ENCODE measurements around the gene HSD17B11.
A peak's percentile ranks its signal among the peaks of the same experiment; 100 is the strongest.
"Not testable (repeated sequence)": the region's sequence is repeated elsewhere in the genome, so short reads cannot be mapped to it uniquely, and the experiment has no call there.

HSD17B11 gene

DNA sequence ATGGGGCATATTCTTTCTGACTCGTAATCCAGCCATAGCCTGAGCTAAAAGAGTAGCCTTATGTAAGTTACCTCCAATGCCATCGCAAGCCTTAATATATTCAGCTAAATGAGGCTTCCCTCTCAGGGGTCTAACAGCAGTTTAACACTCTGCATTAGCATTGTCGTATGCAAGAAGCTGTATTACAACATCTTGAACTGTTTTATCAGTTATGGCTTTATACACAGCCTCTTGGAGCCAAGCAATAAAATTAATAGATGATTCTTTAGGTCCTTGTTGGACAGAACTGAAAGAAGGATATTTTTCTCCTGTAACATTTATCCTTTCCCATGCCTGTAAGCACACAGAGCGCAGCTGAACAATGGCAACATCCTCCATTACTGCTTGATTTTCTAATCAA lies 15.9 kb upstream of the HSD17B11 start:
- not testable (repeated sequence) for DNase-seq (ENCODE audit: extremely low spot score, insufficient read length, low read depth); FAIRE-seq

- no peak for DNase-seq (ENCODE audit: extremely low spot score, insufficient read length, low read depth)
- no peak for FAIRE-seq
Observed at GRCh38 chr4:87406462-87406861, 15.5 kb upstream of the HSD17B11 start.

GRCh38 chr4:87405211-87405820 lies 14.3 kb upstream of the HSD17B11 start:
- DNase-seq (ENCODE audit: extremely low spot score, insufficient read length, low read depth) (no peak), FAIRE-seq (no peak)

DNA sequence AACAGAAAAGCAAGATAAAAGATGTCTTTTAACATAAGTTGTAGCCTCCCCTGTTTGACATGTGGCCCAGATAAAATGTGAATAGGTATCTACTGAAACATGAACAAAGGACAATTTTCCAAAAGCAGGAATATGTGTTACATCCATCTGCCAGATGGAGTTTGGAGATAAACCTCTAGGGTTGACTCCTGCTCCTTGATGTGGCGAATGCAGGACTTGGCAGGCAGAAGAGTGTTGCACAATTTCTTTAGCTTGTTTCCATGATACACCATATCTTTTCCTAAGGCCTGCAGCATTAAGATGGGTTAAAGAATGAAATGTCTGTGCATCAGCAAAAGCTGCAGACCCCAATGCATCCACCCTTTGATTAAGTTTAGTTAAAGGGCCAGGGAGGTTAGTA lies 12.7 kb upstream of the HSD17B11 start:
- not testable (repeated sequence) for FAIRE-seq; DNase-seq (ENCODE audit: extremely low spot score, insufficient read length, low read depth)

GRCh38 chr4:87399954-87400353 lies 9.0 kb upstream of the HSD17B11 start:
- FAIRE-seq: no peak

GRCh38 chr4:87399148-87399547 lies 8.2 kb upstream of the HSD17B11 start:
- FAIRE-seq (no peak), DNase-seq (ENCODE audit: extremely low spot score, insufficient read length, low read depth) (no peak)

More at GRCh38 chr4:87399954-87400353, 9.0 kb upstream of the HSD17B11 start:
- no peak for DNase-seq (ENCODE audit: extremely low spot score, insufficient read length, low read depth)

DNA sequence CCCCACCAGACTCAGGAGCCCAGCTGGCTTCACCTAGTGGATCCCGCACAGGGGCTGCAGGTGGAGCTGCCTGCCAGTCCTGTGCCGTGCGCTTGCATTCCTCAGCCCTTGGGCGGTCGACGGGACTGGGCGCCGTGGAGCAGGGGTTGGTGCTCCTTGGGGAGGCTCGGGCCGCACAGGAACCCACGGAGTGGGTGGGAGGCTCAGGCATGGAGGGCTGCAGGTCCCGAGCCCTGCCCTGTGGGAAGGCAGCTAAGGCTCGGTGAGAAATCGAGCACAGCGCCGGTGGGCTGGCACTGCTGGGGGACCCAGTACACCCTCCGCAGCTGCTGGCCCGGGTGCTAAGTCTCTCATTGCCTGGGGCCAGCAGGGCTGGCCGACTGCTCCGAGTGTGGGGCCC lies 4.9 kb upstream of the HSD17B11 start:
- FAIRE-seq: not testable (repeated sequence)

GRCh38 chr4:87395073-87395472 lies 4.1 kb upstream of the HSD17B11 start:
- FAIRE-seq; DNase-seq (ENCODE audit: extremely low spot score, insufficient read length, low read depth): not testable (repeated sequence)

More for the DNA sequence above, 4.9 kb upstream of the HSD17B11 start:
- not testable (repeated sequence) for DNase-seq (ENCODE audit: extremely low spot score, insufficient read length, low read depth)

GRCh38 chr4:87392183-87392582 lies 1.2 kb upstream of the HSD17B11 start:
- no peak for FAIRE-seq

GRCh38 chr4:87391576-87392054 lies 627 bp upstream of the HSD17B11 start:
- DNase-seq (ENCODE audit: extremely low spot score, insufficient read length, low read depth) (no peak), FAIRE-seq (no peak)

More at GRCh38 chr4:87392183-87392582, 1.2 kb upstream of the HSD17B11 start:
- no peak for DNase-seq (ENCODE audit: extremely low spot score, insufficient read length, low read depth)

- FAIRE-seq: no peak
- no peak for DNase-seq (ENCODE audit: extremely low spot score, insufficient read length, low read depth)
Observed at GRCh38 chr4:87390551-87390890, 467 bp downstream of the HSD17B11 start.

GRCh38 chr4:87390055-87390454 lies 933 bp downstream of the HSD17B11 start:
- not testable (repeated sequence) for DNase-seq (ENCODE audit: extremely low spot score, insufficient read length, low read depth)

GRCh38 chr4:87388901-87389300 lies 2.1 kb downstream of the HSD17B11 start:
- FAIRE-seq (no peak), DNase-seq (ENCODE audit: extremely low spot score, insufficient read length, low read depth) (no peak)

More at GRCh38 chr4:87390055-87390454, 933 bp downstream of the HSD17B11 start:
- not testable (repeated sequence) for FAIRE-seq

GRCh38 chr4:87387237-87387636 lies 3.8 kb downstream of the HSD17B11 start:
- no peak for FAIRE-seq
- DNase-seq (ENCODE audit: extremely low spot score, insufficient read length, low read depth): no peak

DNA sequence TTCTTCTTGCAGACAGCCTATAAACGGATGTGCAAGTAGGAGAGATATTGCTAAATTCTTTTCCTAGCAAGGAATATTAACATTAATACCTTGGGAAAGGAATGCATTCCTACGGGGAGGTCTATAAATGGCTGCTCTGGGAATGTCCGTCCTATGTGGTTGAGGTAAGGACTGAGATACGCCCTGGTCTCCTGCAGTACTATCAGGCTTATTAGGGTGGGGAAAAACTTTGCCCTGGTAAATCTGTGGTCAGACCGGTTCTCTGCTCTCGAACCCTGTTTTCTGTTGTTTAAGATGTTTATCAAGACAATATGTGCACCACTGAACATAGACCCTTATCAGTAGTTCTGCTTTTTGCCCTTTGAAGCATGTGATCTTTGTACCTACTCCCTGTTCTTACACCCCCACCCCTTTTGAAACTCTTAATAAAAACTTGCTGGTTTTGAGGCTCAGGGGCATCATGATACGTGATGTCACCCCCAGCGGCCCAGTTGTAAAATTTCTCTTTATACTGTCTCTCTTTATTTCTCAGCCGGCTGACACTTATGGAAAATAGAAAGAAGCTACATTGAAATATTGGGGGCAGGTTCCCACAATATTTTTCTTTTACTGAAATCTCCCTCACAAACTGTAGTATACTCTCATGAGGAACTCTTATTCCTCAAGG lies 6.4 kb downstream of the HSD17B11 start:
- not testable (repeated sequence) for FAIRE-seq; DNase-seq (ENCODE audit: extremely low spot score, insufficient read length, low read depth)

DNA sequence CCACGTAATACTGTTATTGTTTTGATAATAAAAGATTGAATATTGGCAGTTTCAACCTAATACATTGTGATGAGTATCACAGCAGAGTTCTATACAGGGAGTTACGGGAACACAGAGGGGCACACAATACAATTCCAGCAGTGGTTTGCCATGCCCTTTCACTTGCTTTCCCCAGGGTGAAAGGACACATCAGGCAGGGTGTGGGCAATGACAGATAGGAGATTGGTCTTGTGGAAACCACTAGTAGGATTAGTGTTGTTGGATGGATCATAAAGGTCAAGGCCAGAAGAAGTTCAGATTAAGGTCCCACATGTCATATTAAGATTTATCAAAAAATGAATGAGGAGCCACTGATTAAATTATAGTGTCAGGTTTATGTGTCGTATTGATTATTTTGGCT lies 8.1 kb downstream of the HSD17B11 start:
- no peak for DNase-seq (ENCODE audit: extremely low spot score, insufficient read length, low read depth)

GRCh38 chr4:87382116-87382515 lies 8.9 kb downstream of the HSD17B11 start:
- FAIRE-seq (no peak), DNase-seq (ENCODE audit: extremely low spot score, insufficient read length, low read depth) (no peak)

More for the DNA sequence above, 8.1 kb downstream of the HSD17B11 start:
- FAIRE-seq: no peak

DNA sequence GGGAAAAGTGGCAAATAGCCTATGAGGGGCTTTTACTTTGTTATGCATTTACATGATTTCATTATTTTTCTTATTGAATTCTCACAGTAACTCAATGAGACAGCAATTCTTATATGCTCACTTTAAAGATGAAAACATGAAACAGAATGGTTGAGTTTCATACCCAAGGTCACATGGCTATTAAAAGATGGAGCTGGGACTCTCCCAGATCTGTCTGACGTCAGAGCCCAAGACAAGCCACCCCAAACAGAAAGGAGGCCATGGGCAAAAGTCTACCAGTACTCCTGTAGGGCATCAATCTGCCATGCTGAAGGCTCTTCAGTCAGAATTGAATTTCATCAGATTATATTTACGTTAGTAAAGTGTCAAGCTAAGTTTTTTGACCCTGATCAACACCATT lies 13.2 kb downstream of the HSD17B11 start:
- FAIRE-seq (no peak), DNase-seq (ENCODE audit: extremely low spot score, insufficient read length, low read depth) (no peak)

DNA sequence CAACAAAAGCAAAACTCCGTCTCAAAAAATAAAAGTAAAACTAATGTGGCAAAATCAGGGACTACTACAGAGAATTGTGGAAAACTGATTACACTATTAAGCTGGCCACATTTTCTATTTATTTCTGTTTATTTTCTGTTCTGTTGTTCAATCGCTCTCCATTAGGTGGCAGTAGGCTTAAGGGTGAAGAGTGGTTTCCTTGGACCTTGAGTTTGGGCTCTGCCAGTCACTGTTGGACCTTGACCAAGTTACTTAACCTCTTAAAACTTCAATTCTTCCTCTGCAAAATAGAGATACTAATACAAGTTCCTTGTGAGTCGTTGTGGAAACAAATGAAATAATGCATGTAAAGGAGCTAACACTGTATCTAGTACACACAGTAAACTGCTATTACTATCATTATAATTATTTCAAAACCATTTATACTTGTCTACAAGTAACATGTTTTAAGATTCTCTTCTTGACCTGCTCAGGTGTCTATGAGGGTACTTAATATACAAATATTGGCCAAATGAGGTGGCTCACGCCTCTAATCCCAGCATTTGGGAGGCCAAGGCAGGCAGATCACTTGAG lies 15.2 kb downstream of the HSD17B11 start:
- FAIRE-seq (peak; percentile 64), DNase-seq (ENCODE audit: extremely low spot score, insufficient read length, low read depth) (no peak)

GRCh38 chr4:87370068-87370467 lies 20.9 kb downstream of the HSD17B11 start:
- DNase-seq (ENCODE audit: extremely low spot score, insufficient read length, low read depth) (no peak), FAIRE-seq (no peak)

DNA sequence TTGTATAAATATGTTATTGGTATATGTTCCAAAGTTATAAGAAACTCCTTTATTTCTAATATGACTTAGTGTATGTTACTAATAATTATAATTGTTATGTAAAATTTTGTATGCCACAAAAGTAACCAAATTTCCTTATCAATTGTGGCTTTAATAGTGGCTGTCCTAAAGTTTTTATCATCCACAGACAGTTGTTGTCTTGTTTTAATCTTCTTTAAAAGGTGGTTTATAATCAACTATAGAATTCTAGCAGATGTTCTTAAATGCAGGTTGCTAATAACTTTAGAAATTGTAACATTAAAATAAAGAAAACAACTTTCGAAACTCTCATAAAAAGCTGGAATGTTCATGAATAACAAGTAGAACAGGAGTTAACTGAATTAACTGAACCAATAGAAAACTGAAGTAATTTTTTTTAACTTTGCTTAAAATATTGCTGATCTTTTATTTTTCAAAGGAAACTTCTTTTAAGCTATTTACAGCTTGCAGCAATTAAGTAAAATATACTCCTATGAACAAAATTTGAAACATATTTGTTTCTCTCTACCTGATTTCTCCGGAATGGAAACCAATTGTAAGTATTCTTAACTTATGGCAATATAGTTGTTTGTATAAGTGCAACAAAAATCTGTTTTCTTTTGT lies 24.3 kb downstream of the HSD17B11 start:
- no peak for DNase-seq (ENCODE audit: extremely low spot score, insufficient read length, low read depth)
- no peak for FAIRE-seq
